HG03432 (cell line): ENCODE data around the gene INTS13.
"Not testable (repeated sequence)": the region's sequence is repeated elsewhere in the genome, so short reads cannot be mapped to it uniquely, and the experiment has no call there.

Source experiments
- ATAC-seq: cut with Tn5 transposase; IDR thresholded peaks from one replicate; pipeline ENCODE4 v1.9.1; 2021; ENCODE audit warnings: mild to moderate bottlenecking, moderate library complexity; ENCODE audit not compliant: unreplicated experiment

Gene INTS13

GRCh38 chr12:26936559-26937442 is 980 bp downstream of the INTS13 start:
- no peak for ATAC-seq

GRCh38 chr12:26935636-26936378 is 2.0 kb downstream of the INTS13 start:
- ATAC-seq, result no peak

- no peak for ATAC-seq
Measured at GRCh38 chr12:26929590-26929989, 8.2 kb downstream of the INTS13 start.

- no peak for ATAC-seq
Measured at GRCh38 chr12:26928661-26929060, 9.1 kb downstream of the INTS13 start.

- ATAC-seq, result no peak
Measured at GRCh38 chr12:26921886-26922285, 15.9 kb downstream of the INTS13 start.

- no peak for ATAC-seq
Measured at GRCh38 chr12:26919216-26919555, 18.6 kb downstream of the INTS13 start.

GRCh38 chr12:26918321-26919215 is 19.2 kb downstream of the INTS13 start:
- ATAC-seq, result no peak

- ATAC-seq, result no peak
Measured at GRCh38 chr12:26906704-26907103, 31.1 kb downstream of the INTS13 start.

- no peak for ATAC-seq
Measured at GRCh38 chr12:26906024-26906423, 31.8 kb downstream of the INTS13 start.

GRCh38 chr12:26903396-26903795 is 34.4 kb downstream of the INTS13 start:
- not testable (repeated sequence) for ATAC-seq

GRCh38 chr12:26896913-26897312 is 40.9 kb downstream of the INTS13 start:
- ATAC-seq, result no peak

GRCh38 chr12:26895672-26896071 is 42.1 kb downstream of the INTS13 start:
- no peak for ATAC-seq

GRCh38 chr12:26891704-26892103 is 46.1 kb downstream of the INTS13 start:
- no peak for ATAC-seq

- no peak for ATAC-seq
Measured at GRCh38 chr12:26890784-26891183, 47.0 kb downstream of the INTS13 start.

- peak; percentile 93 for ATAC-seq
Measured at GRCh38 chr12:26884765-26885576, 52.8 kb downstream of the INTS13 start.

GRCh38 chr12:26880625-26881024 is 57.2 kb downstream of the INTS13 start:
- ATAC-seq, result no peak

GRCh38 chr12:26878661-26879119 is 59.1 kb downstream of the INTS13 start:
- ATAC-seq, result peak; percentile 80

- ATAC-seq, result peak; percentile 69
Measured at GRCh38 chr12:26874501-26875296, 63.1 kb downstream of the INTS13 start.

GRCh38 chr12:26872625-26873024 is 65.2 kb downstream of the INTS13 start:
- no peak for ATAC-seq
